Panc1 (cell line): Measurements from ENCODE around the gene SCN2B. TPM values are rescaled to one million over a fixed set of nuclear protein-coding genes. Genes with fewer than 3 reads are reported as not detected.

Experiments used
- ATAC-seq: fragments of 200-7000 bp; cut with Tn5 transposase; 2 replicates; pipeline ENCODE4 v1.9.1; 2020; ENCODE audit warnings: mild to moderate bottlenecking, moderate library complexity
- BruUV-seq: library from RNA; stranded (reverse); fragments of 400-500 nt; replicated peaks from 2 replicates; lab custom pipeline; 2021; lab: Mats Ljungman, UMichigan
- CTCF ChIA-PET: fragments of 300-600 bp; sonication (Branson Sonifier 250); formaldehyde crosslinking; loops from one replicate; lab custom pipeline; 2022; ENCODE audit warnings: antibody characterized with exemption; lab: Charles Lee
- POLR2A ChIA-PET: fragments of 300-600 bp; sonication (Branson Sonifier 250); formaldehyde crosslinking; loops from one replicate; lab custom pipeline; 2022; ENCODE audit warnings: antibody characterized with exemption; lab: Charles Lee
- DNase-seq: peaks from one replicate; pipeline ENCODE4 v3.0.0-alpha.2; 2010; ENCODE audit warnings: low read depth, low spot score
- H3K27ac ChIP-seq: 2 replicates; pipeline ENCODE4 v1.5.1; 2011; ENCODE audit warnings: mild to moderate bottlenecking, low read length, inconsistent platforms
- H3K27me3 ChIP-seq: fragments of 200-500 bp; sonication (Bioruptor generic); 2 replicates; pipeline ENCODE4 v1.6.0; 2014; ENCODE audit warnings: low read length, inconsistent platforms; ENCODE audit not compliant: control insufficient read depth, insufficient read depth
- H3K36me3 ChIP-seq: fragments of 200-500 bp; sonication (Bioruptor generic); 2 replicates; pipeline ENCODE4 v1.5.1; 2014; ENCODE audit warnings: inconsistent platforms, mild to moderate bottlenecking, low read length, moderate library complexity; ENCODE audit not compliant: control insufficient read depth, insufficient read depth
- H3K4me1 ChIP-seq: 2 replicates; pipeline ENCODE4 v1.5.1; 2011; ENCODE audit warnings: inconsistent platforms, mild to moderate bottlenecking, low read length, moderate library complexity; ENCODE audit not compliant: control insufficient read depth, insufficient read depth
- H3K4me3 ChIP-seq, 2 experiments: 2 replicates each; pipeline ENCODE4 v1.5.1; 2011 to 2012; ENCODE audit warnings: low read depth in 2 of 2, low read length in 2 of 2, mild to moderate bottlenecking in 2 of 2, inconsistent platforms in 1 of 2, moderate library complexity in 1 of 2
- H3K9me3 ChIP-seq: fragments of 200-500 bp; sonication (Bioruptor generic); 2 replicates; pipeline ENCODE4 v1.5.1; 2014; ENCODE audit warnings: low read depth, mild to moderate bottlenecking, inconsistent platforms, low read length, moderate library complexity; ENCODE audit not compliant: control insufficient read depth, insufficient read depth
- CTCF ChIP-seq: fragments of 450-650 bp; IDR thresholded peaks from 2 replicates; pipeline ENCODE4 v1.5.1; 2017; ENCODE audit warnings: mild to moderate bottlenecking
- POLR2AphosphoS5 ChIP-seq: IDR thresholded peaks from 2 replicates; pipeline ENCODE4 v1.6.1; 2012; ENCODE audit warnings: mild to moderate bottlenecking, low read depth, low read length, moderate library complexity
- SIN3A ChIP-seq: IDR thresholded peaks from 2 replicates; pipeline ENCODE4 v1.6.1; 2012; ENCODE audit warnings: low read depth, mild to moderate bottlenecking, low read length, moderate library complexity, borderline replicate concordance; ENCODE audit not compliant: insufficient read depth
- TCF7L2 ChIP-seq: IDR thresholded peaks from 2 replicates; pipeline ENCODE4 v1.6.1; 2011; ENCODE audit warnings: mild to moderate bottlenecking, low read depth, low read length, inconsistent platforms
- in situ Hi-C: cut with HindIII; loops from 2 replicates; pipeline ENCODE4 v1.10.0; 2016; ENCODE audit warnings: low sequenced_read_pairs, low pct_unique_long_range_greater_than_20kb
- intact Hi-C: fragments of 100-400 bp; cut with micrococcal nuclease; formaldehyde crosslinking; loops from one replicate; pipeline ENCODE4 v1.10.0; 2022; ENCODE audit not compliant: unreplicated experiment
- total RNA-seq: library from RNA; stranded (reverse); gene quantifications from one replicate; pipeline ENCODE4 v1.2.1, GENCODE V29; 2021; ENCODE audit not compliant: unreplicated experiment
- TF ChIP-seq, protein P1 (sequence below), 2 experiments: IDR thresholded peaks; 2 replicates each; pipeline ENCODE4 v1.6.1; 2011 to 2012; ENCODE audit warnings: low read depth in 2 of 2, control low read depth in 1 of 2, low read length in 1 of 2, mild to moderate bottlenecking in 1 of 2, moderate library complexity in 1 of 2; ENCODE audit not compliant: insufficient read depth in 1 of 2

The SCN2B gene
- total RNA-seq, 1 experiment from 2014 or later = not detected

GRCh38 chr11:118222437-118222836 is 46.0 kb upstream of the SCN2B start:
- H3K9me3 ChIP-seq = no peaks in the 10 kb centered on the region
- POLR2A ChIA-PET = no interaction called here
- intact Hi-C loops = no loop called here
- ATAC-seq (no peak), DNase-seq (no peak)
- no peak overlapping the region for H3K27ac ChIP-seq
- in situ Hi-C loops = no loop called here
- no TSS peak for BruUV-seq
- no peaks in the 10 kb centered on the region for H3K36me3 ChIP-seq
- H3K4me3 ChIP-seq = no peak overlapping the region
- TF ChIP-seq TCF7L2 (no peak), POLR2AphosphoS5 (no peak), SIN3A (no peak), CTCF (no peak)
- TF ChIP-seq, protein P1, sequence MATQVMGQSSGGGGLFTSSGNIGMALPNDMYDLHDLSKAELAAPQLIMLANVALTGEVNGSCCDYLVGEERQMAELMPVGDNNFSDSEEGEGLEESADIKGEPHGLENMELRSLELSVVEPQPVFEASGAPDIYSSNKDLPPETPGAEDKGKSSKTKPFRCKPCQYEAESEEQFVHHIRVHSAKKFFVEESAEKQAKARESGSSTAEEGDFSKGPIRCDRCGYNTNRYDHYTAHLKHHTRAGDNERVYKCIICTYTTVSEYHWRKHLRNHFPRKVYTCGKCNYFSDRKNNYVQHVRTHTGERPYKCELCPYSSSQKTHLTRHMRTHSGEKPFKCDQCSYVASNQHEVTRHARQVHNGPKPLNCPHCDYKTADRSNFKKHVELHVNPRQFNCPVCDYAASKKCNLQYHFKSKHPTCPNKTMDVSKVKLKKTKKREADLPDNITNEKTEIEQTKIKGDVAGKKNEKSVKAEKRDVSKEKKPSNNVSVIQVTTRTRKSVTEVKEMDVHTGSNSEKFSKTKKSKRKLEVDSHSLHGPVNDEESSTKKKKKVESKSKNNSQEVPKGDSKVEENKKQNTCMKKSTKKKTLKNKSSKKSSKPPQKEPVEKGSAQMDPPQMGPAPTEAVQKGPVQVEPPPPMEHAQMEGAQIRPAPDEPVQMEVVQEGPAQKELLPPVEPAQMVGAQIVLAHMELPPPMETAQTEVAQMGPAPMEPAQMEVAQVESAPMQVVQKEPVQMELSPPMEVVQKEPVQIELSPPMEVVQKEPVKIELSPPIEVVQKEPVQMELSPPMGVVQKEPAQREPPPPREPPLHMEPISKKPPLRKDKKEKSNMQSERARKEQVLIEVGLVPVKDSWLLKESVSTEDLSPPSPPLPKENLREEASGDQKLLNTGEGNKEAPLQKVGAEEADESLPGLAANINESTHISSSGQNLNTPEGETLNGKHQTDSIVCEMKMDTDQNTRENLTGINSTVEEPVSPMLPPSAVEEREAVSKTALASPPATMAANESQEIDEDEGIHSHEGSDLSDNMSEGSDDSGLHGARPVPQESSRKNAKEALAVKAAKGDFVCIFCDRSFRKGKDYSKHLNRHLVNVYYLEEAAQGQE (IDR thresholded peaks at IDR 0.05; ENCODE audit: insufficient read depth in 1 of 2, low read depth in 2 of 2, low read length in 1 of 2) = no peak
- H3K27me3 ChIP-seq = peaks cover 26% of the 10 kb centered on the region
- CTCF ChIA-PET = interaction anchor here (0.7 kb wide), 1 partner anchor 716 kb away, joined by 11 read pairs; no protein-coding TSS in a partner anchor
- no peaks in the 10 kb centered on the region for H3K4me1 ChIP-seq

DNA sequence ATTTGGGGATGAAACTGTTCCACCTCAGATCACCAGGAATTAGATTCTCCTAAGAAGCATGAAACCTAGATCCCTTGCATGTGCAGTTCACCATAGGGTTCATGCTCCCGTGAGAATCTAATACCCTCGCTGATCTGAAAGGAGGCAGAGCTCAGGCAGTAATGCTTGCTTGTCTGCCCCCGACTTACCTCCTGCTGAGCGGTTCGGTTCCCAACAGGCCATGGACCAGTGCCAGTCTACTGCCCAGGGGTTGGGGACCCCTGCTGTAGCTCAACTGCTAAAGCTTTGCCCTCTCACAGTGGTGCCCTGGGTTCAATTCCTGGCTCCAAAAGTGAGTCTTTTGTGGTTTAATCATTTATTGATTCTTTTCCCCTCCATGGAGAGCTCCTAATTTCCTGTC is 45.0 kb upstream of the SCN2B start:
- intact Hi-C loops (no loop called here), in situ Hi-C loops (no loop called here)
- CTCF ChIA-PET = no interaction called here
- TF ChIP-seq, protein P1 (IDR thresholded peaks at IDR 0.05; ENCODE audit: insufficient read depth in 1 of 2, low read depth in 2 of 2, low read length in 1 of 2) = no peak
- TF ChIP-seq TCF7L2 (no peak), SIN3A (no peak), CTCF (no peak), POLR2AphosphoS5 (no peak)
- H3K4me1 ChIP-seq = no peaks in the 10 kb centered on the region
- H3K27me3 ChIP-seq = peaks cover 28% of the 10 kb centered on the region
- H3K27ac ChIP-seq = no peak overlapping the region
- H3K4me3 ChIP-seq = no peak overlapping the region
- no peaks in the 10 kb centered on the region for H3K36me3 ChIP-seq
- ATAC-seq = no peak
- POLR2A ChIA-PET = no interaction called here
- BruUV-seq = no TSS peak
- DNase-seq = no peak
- H3K9me3 ChIP-seq = no peaks in the 10 kb centered on the region
